Measurements from ENCODE around the gene MEIS2. TPM values are rescaled to one million over a fixed set of nuclear protein-coding genes. Genes with fewer than 3 reads are reported as not detected.

The MEIS2 gene
- total RNA-seq, 1 experiment from 2014 or later, result 17.5 TPM

GRCh38 chr15:37121492-37121891, 21.1 kb upstream of the MEIS2 start:
- Histone ChIP-seq H4K20me1 (ENCODE audit: low read length) (no peaks in the 10 kb centered on the region), H3K9ac (ENCODE audit: low read length) (no peak overlapping the region), H3K4me1 (ENCODE audit: insufficient read depth, low read length) (no peaks in the 10 kb centered on the region), H3F3A (ENCODE audit: low read length, unreplicated experiment) (no peaks in the 10 kb centered on the region), H2AFZ (ENCODE audit: low read length) (no peak overlapping the region), H3K27ac (ENCODE audit: low read length) (no peak overlapping the region), H3K4me2 (ENCODE audit: low read length) (no peak overlapping the region), H3K9me2 (replicated peaks; ENCODE audit: low read length) (no peaks in the 10 kb centered on the region), H3K36me3 (ENCODE audit: low read depth, low read length) (no peaks in the 10 kb centered on the region), H3K79me2 (ENCODE audit: low read length) (no peaks in the 10 kb centered on the region), H3K4me3 (ENCODE audit: low read length) (no peak overlapping the region), H3K27me3 (ENCODE audit: low read length) (no peaks in the 10 kb centered on the region), H3K9me3 (ENCODE audit: low read length) (no peaks in the 10 kb centered on the region)
- ATAC-seq, result no peak
- ChIA-PET POLR2A (ENCODE audit: unreplicated experiment) (no interaction called here), CTCF (no interaction called here)
- intact Hi-C loops (cut with micrococcal nuclease), result no loop called here
- TF ChIP-seq EZH2 (IDR thresholded peaks at IDR 0.05; ENCODE audit: low read length, unreplicated experiment) (no peak), CTCF (conservative IDR thresholded peaks at IDR 0.05; ENCODE audit: low read depth, low read length) (no peak), EZH2phosphoT487 (IDR thresholded peaks at IDR 0.05; ENCODE audit: borderline replicate concordance, low read length) (no peak)
- no peak for DNase-seq
- BruUV-seq (replicated peaks), result no TSS peak

- BruUV-seq (replicated peaks), result no TSS peak
- Histone ChIP-seq H3K4me1 (ENCODE audit: insufficient read depth, low read length) (no peaks in the 10 kb centered on the region), H3K9me3 (ENCODE audit: low read length) (no peaks in the 10 kb centered on the region), H3K9me2 (replicated peaks; ENCODE audit: low read length) (no peaks in the 10 kb centered on the region), H3F3A (ENCODE audit: low read length, unreplicated experiment) (no peaks in the 10 kb centered on the region), H3K27ac (ENCODE audit: low read length) (no peak overlapping the region), H3K9ac (ENCODE audit: low read length) (no peak overlapping the region), H3K36me3 (ENCODE audit: low read depth, low read length) (no peaks in the 10 kb centered on the region), H2AFZ (ENCODE audit: low read length) (no peak overlapping the region), H3K4me2 (ENCODE audit: low read length) (no peak overlapping the region), H3K4me3 (ENCODE audit: low read length) (no peak overlapping the region), H3K27me3 (ENCODE audit: low read length) (no peaks in the 10 kb centered on the region), H4K20me1 (ENCODE audit: low read length) (no peaks in the 10 kb centered on the region), H3K79me2 (ENCODE audit: low read length) (no peaks in the 10 kb centered on the region)
- POLR2A ChIA-PET (ENCODE audit: unreplicated experiment), result no interaction called here
- no peak for ATAC-seq
- intact Hi-C loops (cut with micrococcal nuclease), result no loop called here
- no peak for DNase-seq
- CTCF ChIA-PET, result no interaction called here
- TF ChIP-seq EZH2 (IDR thresholded peaks at IDR 0.05; ENCODE audit: low read length, unreplicated experiment), result no peak
- no peak for TF ChIP-seq EZH2phosphoT487 (IDR thresholded peaks at IDR 0.05; ENCODE audit: borderline replicate concordance, low read length)
Measured at GRCh38 chr15:37117030-37117429, 16.7 kb upstream of the MEIS2 start.

- POLR2A ChIA-PET (ENCODE audit: unreplicated experiment), result no interaction called here
- H3F3A ChIP-seq (ENCODE audit: low read length, unreplicated experiment), result no peaks in the 10 kb centered on the region
- H3K79me2 ChIP-seq (ENCODE audit: low read length), result no peaks in the 10 kb centered on the region
- H3K9me3 ChIP-seq (ENCODE audit: low read length), result no peaks in the 10 kb centered on the region
- DNase-seq (no peak), ATAC-seq (no peak)
- no peaks in the 10 kb centered on the region for H3K4me1 ChIP-seq (ENCODE audit: insufficient read depth, low read length)
- no peaks in the 10 kb centered on the region for H3K27me3 ChIP-seq (ENCODE audit: low read length)
- TF ChIP-seq EZH2 (IDR thresholded peaks at IDR 0.05; ENCODE audit: low read length, unreplicated experiment) (no peak), EZH2phosphoT487 (IDR thresholded peaks at IDR 0.05; ENCODE audit: borderline replicate concordance, low read length) (no peak), CTCF (conservative IDR thresholded peaks at IDR 0.05; ENCODE audit: low read depth, low read length) (no peak)
- no peaks in the 10 kb centered on the region for H4K20me1 ChIP-seq (ENCODE audit: low read length)
- BruUV-seq (replicated peaks), result no TSS peak
- no peak overlapping the region for H3K4me2 ChIP-seq (ENCODE audit: low read length)
- H3K27ac ChIP-seq (ENCODE audit: low read length), result no peak overlapping the region
- no peaks in the 10 kb centered on the region for H3K9me2 ChIP-seq (replicated peaks; ENCODE audit: low read length)
- CTCF ChIA-PET, result no interaction called here
- no peaks in the 10 kb centered on the region for H3K36me3 ChIP-seq (ENCODE audit: low read depth, low read length)
- H3K9ac ChIP-seq (ENCODE audit: low read length), result no peak overlapping the region
- intact Hi-C loops (cut with micrococcal nuclease), result no loop called here
- no peak overlapping the region for H2AFZ ChIP-seq (ENCODE audit: low read length)
- no peak overlapping the region for H3K4me3 ChIP-seq (ENCODE audit: low read length)
Measured at GRCh38 chr15:37115538-37115937, 15.2 kb upstream of the MEIS2 start.
